HepG2 (cell line): ENCODE measurements around the gene MED28. TPM values are rescaled to one million over a fixed set of nuclear protein-coding genes. Genes with fewer than 3 reads are reported as not detected.

Experiments
- ATAC-seq: fragments of 200-7000 bp; cut with Tn5 transposase; 3 replicates; pipeline ENCODE4 v1.9.1; 2020; ENCODE audit warnings: mild to moderate bottlenecking, moderate library complexity
- BruUV-seq: library from RNA; stranded (reverse); fragments of 400-500 nt; replicated peaks from 2 replicates; lab custom pipeline; 2021; lab: Mats Ljungman, UMichigan
- CTCF ChIA-PET: fragments of 300-600 bp; formaldehyde crosslinking; extraction: SDS; loops from one replicate; lab custom pipeline; 2021; ENCODE audit warnings: low total read pairs, inconsistent platforms, low intra/inter-chr PET ratio; lab: Yijun Ruan, JAX
- POLR2A ChIA-PET: fragments of 350-600 bp; sonication (Branson Sonifier 250); formaldehyde crosslinking; loops from one replicate; lab custom pipeline; 2020; ENCODE audit warnings: antibody characterized with exemption, inconsistent platforms; lab: Yijun Ruan, JAX
- DNase-seq: peaks from one replicate; pipeline ENCODE4 v3.0.0-alpha.2; 2015; ENCODE audit warnings: low spot score
- FAIRE-seq: peaks from 3 replicates; lab custom pipeline; 2011; peaks lifted over from hg19 to GRCh38; lab: Jason Lieb, UNC
- H2AFZ ChIP-seq: one replicate; pipeline ENCODE4 v1.6.1; 2011; ENCODE audit warnings: low read length, inconsistent platforms
- H3K27ac ChIP-seq: fragments of 300-600 bp; 3 replicates; pipeline ENCODE4 v1.8.0; 2011; ENCODE audit warnings: mixed run types, mild to moderate bottlenecking, mixed read lengths, low read length, inconsistent platforms; ENCODE audit not compliant: insufficient read depth; ENCODE audit errors: extremely low read length
- H3K27me3 ChIP-seq, 2 experiments: fragments of 200-600 bp in 1 of 2; 2 replicates in 1 of 2; 3 replicates in 1 of 2; pipeline versions ENCODE4 v1.6.0 to v1.8.0; 2011; ENCODE audit warnings: low read length in 2 of 2, mild to moderate bottlenecking in 2 of 2, moderate library complexity in 2 of 2, inconsistent platforms in 1 of 2; ENCODE audit not compliant: insufficient read depth in 2 of 2, control insufficient read depth in 1 of 2
- H3K36me3 ChIP-seq, 2 experiments: fragments of 200-600 bp in 1 of 2; replicated peaks in 1 of 2; 2 replicates in 1 of 2; 3 replicates in 1 of 2; pipeline versions ENCODE4 v1.5.1 to v1.8.0; 2011; ENCODE audit warnings: low read length in 2 of 2, inconsistent platforms in 1 of 2; ENCODE audit not compliant: insufficient read depth in 2 of 2, control insufficient read depth in 1 of 2
- H3K4me1 ChIP-seq: 2 replicates; pipeline ENCODE4 v1.5.1; 2012; ENCODE audit warnings: low read length, inconsistent platforms; ENCODE audit not compliant: insufficient read depth
- H3K4me2 ChIP-seq: 2 replicates; pipeline ENCODE4 v1.6.0; 2011; ENCODE audit warnings: low read depth, low read length, inconsistent platforms
- H3K4me3 ChIP-seq, 3 experiments: fragments of 200-600 bp in 1 of 3; sonication (generic), shearing (Covaris generic) in 1 of 3; replicated peaks in 1 of 3; 2 replicates each; pipeline ENCODE4 v1.5.1; 2011 to 2016; ENCODE audit warnings: low read length in 3 of 3, inconsistent platforms in 2 of 3, low read depth in 2 of 3, mild to moderate bottlenecking in 2 of 3, control low read depth in 1 of 3, mixed read lengths in 1 of 3; ENCODE audit not compliant: insufficient read depth in 1 of 3
- H3K79me2 ChIP-seq: one replicate; pipeline ENCODE4 v1.6.1; 2011; ENCODE audit warnings: low read length, inconsistent platforms; ENCODE audit not compliant: insufficient read depth
- H3K9ac ChIP-seq: 2 replicates; pipeline ENCODE4 v1.6.0; 2011; ENCODE audit warnings: mild to moderate bottlenecking, low read depth, low read length, inconsistent platforms; ENCODE audit not compliant: insufficient read depth
- H3K9me3 ChIP-seq: 2 replicates; pipeline ENCODE4 v1.5.1; 2012; ENCODE audit warnings: mild to moderate bottlenecking, low read length
- H4K20me1 ChIP-seq: 2 replicates; pipeline ENCODE4 v1.6.0; 2011; ENCODE audit warnings: inconsistent platforms, mild to moderate bottlenecking, low read length, moderate library complexity; ENCODE audit not compliant: insufficient read depth
- AHR ChIP-seq: IDR thresholded peaks from 2 replicates; pipeline ENCODE4 v1.6.1; 2018; ENCODE audit warnings: missing genetic modification reagents, missing compliant biosample characterization
- BCL3 ChIP-seq: sonication (generic); formaldehyde crosslinking; IDR thresholded peaks from 2 replicates; pipeline ENCODE4 v1.5.1; 2020; ENCODE audit warnings: mild to moderate bottlenecking, missing genetic modification reagents, moderate library complexity
- MXD4 ChIP-seq: IDR thresholded peaks from 2 replicates; pipeline ENCODE4 v1.6.1; 2016; ENCODE audit warnings: mild to moderate bottlenecking, missing biosample characterization, missing genetic modification reagents
- TAF15 ChIP-seq: fragments of 200-400 bp; formaldehyde crosslinking; IDR thresholded peaks from one replicate; pipeline ENCODE4 v1.6.1; 2018; ENCODE audit warnings: mild to moderate bottlenecking, low read depth, low read length; ENCODE audit not compliant: poor library complexity, severe bottlenecking
- U2AF1 ChIP-seq: fragments of 200-400 bp; formaldehyde crosslinking; optimal IDR thresholded peaks from 2 replicates; pipeline ENCODE3; 2017; ENCODE audit warnings: mild to moderate bottlenecking, low read depth, low read length
- ZNF234 ChIP-seq: sonication (generic); formaldehyde crosslinking; conservative IDR thresholded peaks from 2 replicates; pipeline ENCODE4 v1.5.1; 2020; ENCODE audit warnings: mild to moderate bottlenecking, missing genetic modification reagents
- ZNF33A ChIP-seq: sonication (generic); formaldehyde crosslinking; IDR thresholded peaks from 2 replicates; pipeline ENCODE4 v1.5.1; 2020; ENCODE audit warnings: missing genetic modification reagents, mild to moderate bottlenecking, moderate library complexity, borderline replicate concordance
- ZNF768 ChIP-seq: sonication (generic); formaldehyde crosslinking; IDR thresholded peaks from 2 replicates; pipeline ENCODE4 v1.4.0; 2020; ENCODE audit warnings: missing genetic modification reagents
- ZSCAN22 ChIP-seq: sonication (generic); formaldehyde crosslinking; IDR thresholded peaks from 2 replicates; pipeline ENCODE4 v1.4.0; 2020; ENCODE audit warnings: mild to moderate bottlenecking, missing genetic modification reagents
- WGBS: methylation state at CpG from one replicate; pipeline ENCODE4 v1.1.6; 2017; ENCODE audit warnings: low lambda C conversion rate; 5-methylcytosine and 5-hydroxymethylcytosine counted together
- in situ Hi-C: cut with HindIII; loops from 2 replicates; pipeline ENCODE4 v1.10.0; 2017; ENCODE audit warnings: low pct_unique_long_range_greater_than_20kb; ENCODE audit not compliant: extremely low pct_ligation_motif_present
- intact Hi-C: fragments of 100-400 bp; cut with micrococcal nuclease; formaldehyde crosslinking; loops from one replicate; pipeline ENCODE4 v1.10.0; 2022; ENCODE audit not compliant: unreplicated experiment
- polyA plus RNA-seq, 8 experiments: library from polyadenylated mRNA; depleted of rRNA in 3 of 8; stranded (reverse) in 7 of 8; unstranded in 1 of 8; fragments of >200 nt; fragmentation: Illumina TruSeq in 4 of 8; extraction: Trizol in 4 of 8; gene quantifications; 2 replicates each; pipeline versions ENCODE4 v1.2.1 to v1.2.3, GENCODE V29; 2011 to 2016; ENCODE audit warnings: low read depth in 4 of 8, missing spikeins in 1 of 8, mixed read lengths in 1 of 8; ENCODE audit not compliant: insufficient read depth in 1 of 8
- total RNA-seq, 5 experiments: library from RNA; depleted of rRNA; stranded (reverse); fragments of >200 nt; fragmentation: Illumina TruSeq; extraction: Trizol; gene quantifications; 2 replicates each; pipeline ENCODE4 v1.2.3, GENCODE V29; 2016; ENCODE audit warnings: low read depth in 1 of 5
- TF ChIP-seq, protein P1 (sequence below): sonication (generic); formaldehyde crosslinking; IDR thresholded peaks from 2 replicates; pipeline ENCODE4 v1.4.0; 2020; ENCODE audit warnings: missing genetic modification reagents, mild to moderate bottlenecking, borderline replicate concordance
- TF ChIP-seq, protein P2 (sequence below): sonication (generic); formaldehyde crosslinking; IDR thresholded peaks from 2 replicates; pipeline ENCODE4 v1.5.1; 2020; ENCODE audit warnings: missing genetic modification reagents, mild to moderate bottlenecking, borderline replicate concordance

MED28 gene
- total and polyA plus RNA-seq, 2 of the 13 experiments (the other 11 are each of a cell fraction or from before 2014, with no cell fraction given): 41.3 to 65.7 TPM

- intact Hi-C loops (no loop called here), in situ Hi-C loops (no loop called here)
- Histone ChIP-seq H3K4me1 (peaks cover 17% of the 10 kb centered on the region), H2AFZ (no peak overlapping the region), H3K36me3 (no peaks in the 10 kb centered on the region), H3K9ac (no peak overlapping the region), H3K4me3 (no peak overlapping the region), H3K79me2 (no peaks in the 10 kb centered on the region), H3K9me3 (no peaks in the 10 kb centered on the region), H4K20me1 (no peaks in the 10 kb centered on the region), H3K27me3 (no peaks in the 10 kb centered on the region), H3K4me2 (no peak overlapping the region), H3K27ac (no peak overlapping the region)
- DNase-seq (no peak), FAIRE-seq (no peak), ATAC-seq (peak; percentile 24; the same call in 2 of the 3 replicates)
- TF ChIP-seq BCL3 (CRISPR knock-in tag): no peak
- TF ChIP-seq ZNF768 (CRISPR knock-in tag): no peak
- TF ChIP-seq, protein P1, sequence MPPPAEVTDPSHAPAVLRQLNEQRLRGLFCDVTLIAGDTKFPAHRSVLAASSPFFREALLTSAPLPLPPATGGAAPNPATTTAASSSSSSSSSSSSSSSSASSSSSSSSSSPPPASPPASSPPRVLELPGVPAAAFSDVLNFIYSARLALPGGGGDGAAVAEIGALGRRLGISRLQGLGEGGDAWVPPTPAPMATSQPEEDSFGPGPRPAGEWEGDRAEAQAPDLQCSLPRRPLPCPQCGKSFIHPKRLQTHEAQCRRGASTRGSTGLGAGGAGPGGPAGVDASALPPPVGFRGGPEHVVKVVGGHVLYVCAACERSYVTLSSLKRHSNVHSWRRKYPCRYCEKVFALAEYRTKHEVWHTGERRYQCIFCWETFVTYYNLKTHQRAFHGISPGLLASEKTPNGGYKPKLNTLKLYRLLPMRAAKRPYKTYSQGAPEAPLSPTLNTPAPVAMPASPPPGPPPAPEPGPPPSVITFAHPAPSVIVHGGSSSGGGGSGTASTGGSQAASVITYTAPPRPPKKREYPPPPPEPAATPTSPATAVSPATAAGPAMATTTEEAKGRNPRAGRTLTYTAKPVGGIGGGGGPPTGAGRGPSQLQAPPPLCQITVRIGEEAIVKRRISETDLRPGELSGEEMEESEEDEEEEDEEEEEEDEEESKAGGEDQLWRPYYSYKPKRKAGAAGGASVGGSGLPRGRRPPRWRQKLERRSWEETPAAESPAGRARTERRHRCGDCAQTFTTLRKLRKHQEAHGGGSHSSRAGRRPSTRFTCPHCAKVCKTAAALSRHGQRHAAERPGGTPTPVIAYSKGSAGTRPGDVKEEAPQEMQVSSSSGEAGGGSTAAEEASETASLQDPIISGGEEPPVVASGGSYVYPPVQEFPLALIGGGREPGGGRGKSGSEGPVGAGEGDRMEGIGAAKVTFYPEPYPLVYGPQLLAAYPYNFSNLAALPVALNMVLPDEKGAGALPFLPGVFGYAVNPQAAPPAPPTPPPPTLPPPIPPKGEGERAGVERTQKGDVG (CRISPR knock-in tag): no peak
- no peak for TF ChIP-seq AHR (CRISPR knock-in tag)
- no peak for TF ChIP-seq ZNF234 (CRISPR knock-in tag)
- no peak for TF ChIP-seq MXD4 (CRISPR knock-in tag)
- TF ChIP-seq U2AF1: no peak
- no peak for TF ChIP-seq ZNF33A (CRISPR knock-in tag)
- no peak for TF ChIP-seq ZSCAN22 (CRISPR knock-in tag)
- TF ChIP-seq, protein P2, sequence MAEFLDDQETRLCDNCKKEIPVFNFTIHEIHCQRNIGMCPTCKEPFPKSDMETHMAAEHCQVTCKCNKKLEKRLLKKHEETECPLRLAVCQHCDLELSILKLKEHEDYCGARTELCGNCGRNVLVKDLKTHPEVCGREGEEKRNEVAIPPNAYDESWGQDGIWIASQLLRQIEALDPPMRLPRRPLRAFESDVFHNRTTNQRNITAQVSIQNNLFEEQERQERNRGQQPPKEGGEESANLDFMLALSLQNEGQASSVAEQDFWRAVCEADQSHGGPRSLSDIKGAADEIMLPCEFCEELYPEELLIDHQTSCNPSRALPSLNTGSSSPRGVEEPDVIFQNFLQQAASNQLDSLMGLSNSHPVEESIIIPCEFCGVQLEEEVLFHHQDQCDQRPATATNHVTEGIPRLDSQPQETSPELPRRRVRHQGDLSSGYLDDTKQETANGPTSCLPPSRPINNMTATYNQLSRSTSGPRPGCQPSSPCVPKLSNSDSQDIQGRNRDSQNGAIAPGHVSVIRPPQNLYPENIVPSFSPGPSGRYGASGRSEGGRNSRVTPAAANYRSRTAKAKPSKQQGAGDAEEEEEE (CRISPR knock-in tag): no peak
- no peak for TF ChIP-seq TAF15
- BruUV-seq: no TSS peak
- WGBS: 0% methylated on average over 2 of the region's 3 CpGs
- ChIA-PET CTCF (no interaction called here), POLR2A (no interaction called here)
Measured at GRCh38 chr4:17667653-17668201, 53.3 kb downstream of the MED28 start.
